SKM-1 (cell line): Measurements from ENCODE around the gene CNOT8.
A peak's percentile ranks its signal among the peaks of the same experiment; 100 is the strongest.
"Not testable (repeated sequence)": the region's sequence is repeated elsewhere in the genome, so short reads cannot be mapped to it uniquely, and the experiment has no call there.

Experiments
- DNase-seq: peaks from one replicate; lab custom pipeline; 2025; ENCODE audit not compliant: unreplicated experiment; lab: John Stamatoyannopoulos, UW

Gene CNOT8

DNA sequence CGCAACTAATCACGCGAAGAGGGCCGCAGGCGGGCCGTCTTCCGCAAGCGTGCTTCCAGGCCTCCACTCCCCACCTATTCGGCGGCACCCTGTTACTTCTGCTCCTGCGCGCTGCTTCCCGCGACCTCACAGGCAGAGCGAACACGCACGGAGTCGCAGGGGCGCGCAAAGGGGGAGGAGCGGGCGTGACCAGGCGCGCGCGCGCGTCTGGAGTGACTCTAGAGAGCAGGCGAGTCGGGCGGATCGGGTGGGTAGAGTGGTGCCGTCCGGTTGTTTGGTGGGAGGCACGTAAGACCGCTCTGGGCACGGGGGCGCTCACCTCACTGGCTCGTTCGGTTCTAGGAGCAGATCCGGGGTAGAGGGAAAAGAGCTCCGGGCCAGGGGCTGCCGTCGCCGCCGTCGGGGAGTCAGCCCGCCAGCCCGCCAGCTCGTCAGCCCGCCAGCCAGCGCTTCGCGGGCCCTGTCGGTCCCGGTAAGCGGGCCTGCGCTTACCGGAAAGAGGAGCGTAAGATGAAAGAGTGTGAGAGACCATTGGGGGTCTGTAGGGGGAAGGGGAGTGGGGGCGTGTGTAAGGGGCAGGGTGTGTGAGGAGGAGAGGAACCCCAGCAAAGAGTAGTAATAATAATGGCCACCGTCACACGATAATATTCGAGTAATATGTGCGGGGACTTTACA is at the start of gene CNOT8:
Gene CNOT8 (plus strand): TSS at position 331 of the 675 bp plus-strand sequence. CDS start 4,652 bp downstream, outside the sequence.
- peak; percentile 96 for DNase-seq

- no peak for DNase-seq
Measured at GRCh38 chr5:154811239-154811638, 47.2 kb upstream of the CNOT8 start.

GRCh38 chr5:154811653-154812465 is 46.6 kb upstream of the CNOT8 start:
- DNase-seq = peak; percentile 34

DNA sequence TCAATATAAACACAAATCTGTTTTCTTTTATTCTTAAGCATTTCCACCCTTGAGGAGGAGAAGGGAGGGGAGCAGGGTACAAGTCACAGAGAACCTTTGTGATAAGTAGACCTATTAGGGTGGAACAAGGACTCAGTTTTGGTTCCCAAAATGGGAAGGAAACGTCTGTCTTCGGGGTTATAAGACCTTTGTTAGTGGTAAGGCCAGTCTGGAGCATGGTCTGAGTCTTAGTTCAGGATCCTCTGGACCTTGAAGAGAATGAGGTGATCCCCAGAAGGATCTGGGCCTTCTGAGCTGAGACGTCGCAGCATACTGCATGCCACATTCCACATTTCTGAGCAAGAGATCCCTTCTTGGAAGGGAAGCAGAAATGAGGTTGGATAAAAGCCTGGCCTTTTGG is 45.3 kb upstream of the CNOT8 start:
- no peak for DNase-seq

- DNase-seq = no peak
Measured at GRCh38 chr5:154813736-154814135, 44.7 kb upstream of the CNOT8 start.

- DNase-seq = no peak
Measured at GRCh38 chr5:154815025-154815424, 43.4 kb upstream of the CNOT8 start.

DNA sequence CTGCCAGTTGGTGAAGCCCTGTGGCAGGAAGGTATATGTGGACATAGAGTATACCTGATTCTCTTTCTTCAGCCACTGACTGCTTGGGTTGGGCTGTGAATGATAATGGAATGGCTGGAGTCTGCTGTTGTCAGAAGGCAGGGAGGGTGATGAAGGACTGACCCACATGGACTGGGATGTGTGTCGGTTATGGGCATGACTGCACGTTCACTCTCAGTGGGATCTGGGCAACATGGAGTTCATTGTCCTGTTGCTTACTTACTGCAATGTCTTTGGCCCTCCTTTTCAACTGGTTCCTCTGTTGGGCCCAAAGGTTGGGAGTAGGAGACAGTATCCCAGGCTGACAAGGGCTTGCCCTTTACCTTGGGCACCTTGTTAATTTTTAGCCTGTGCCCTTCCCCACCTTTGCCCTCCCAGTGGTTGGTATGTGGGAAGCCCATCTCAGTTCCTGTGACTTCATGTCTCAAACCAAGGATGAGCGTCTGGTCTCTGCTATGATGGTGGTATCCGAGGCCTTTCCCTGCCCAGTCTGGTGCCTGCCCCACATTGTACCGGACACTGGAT is 42.7 kb upstream of the CNOT8 start:
- no peak for DNase-seq

DNA sequence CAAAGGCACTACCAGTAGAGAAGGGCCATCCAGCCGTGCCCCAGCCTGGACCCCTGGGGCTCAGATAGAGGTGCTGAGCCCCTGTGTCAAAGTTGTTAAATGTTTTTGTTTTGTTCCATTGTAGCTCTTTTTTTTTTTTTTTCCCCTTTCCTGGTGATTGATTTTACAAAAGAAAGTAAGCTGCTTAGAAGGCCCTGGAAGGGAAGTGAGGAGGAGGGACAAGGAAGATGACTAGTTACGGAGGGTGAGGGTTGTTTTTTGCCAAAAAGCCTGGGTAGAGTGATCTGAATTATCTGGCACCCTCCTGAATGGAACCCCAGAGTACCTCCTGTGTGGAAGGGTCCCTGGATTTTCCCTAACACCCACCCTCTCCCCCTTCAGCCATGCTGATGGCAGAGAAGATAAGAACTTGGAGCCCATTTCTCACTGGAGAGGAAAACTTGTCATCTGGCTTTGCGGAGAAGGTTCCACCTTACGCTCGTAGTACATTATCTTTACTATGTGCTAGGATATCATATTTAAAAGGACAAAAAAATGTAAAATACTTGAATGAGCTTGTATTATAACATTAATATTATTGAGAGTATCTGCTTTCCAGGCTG is 41.4 kb upstream of the CNOT8 start:
- no peak for DNase-seq

GRCh38 chr5:154817815-154818214 is 40.6 kb upstream of the CNOT8 start:
- DNase-seq = no peak

- no peak for DNase-seq
Measured at GRCh38 chr5:154818471-154819116, 39.8 kb upstream of the CNOT8 start.

GRCh38 chr5:154819546-154819945 is 38.9 kb upstream of the CNOT8 start:
- no peak for DNase-seq

- no peak for DNase-seq
Measured at GRCh38 chr5:154820383-154820782, 38.0 kb upstream of the CNOT8 start.

- DNase-seq = not testable (repeated sequence)
Measured at GRCh38 chr5:154822896-154823295, 35.5 kb upstream of the CNOT8 start.

- DNase-seq = no peak
Measured at GRCh38 chr5:154823605-154824004, 34.8 kb upstream of the CNOT8 start.

- DNase-seq = no peak
Measured at GRCh38 chr5:154824070-154824469, 34.4 kb upstream of the CNOT8 start.

- DNase-seq = no peak
Measured at GRCh38 chr5:154829181-154829588, 29.2 kb upstream of the CNOT8 start.

DNA sequence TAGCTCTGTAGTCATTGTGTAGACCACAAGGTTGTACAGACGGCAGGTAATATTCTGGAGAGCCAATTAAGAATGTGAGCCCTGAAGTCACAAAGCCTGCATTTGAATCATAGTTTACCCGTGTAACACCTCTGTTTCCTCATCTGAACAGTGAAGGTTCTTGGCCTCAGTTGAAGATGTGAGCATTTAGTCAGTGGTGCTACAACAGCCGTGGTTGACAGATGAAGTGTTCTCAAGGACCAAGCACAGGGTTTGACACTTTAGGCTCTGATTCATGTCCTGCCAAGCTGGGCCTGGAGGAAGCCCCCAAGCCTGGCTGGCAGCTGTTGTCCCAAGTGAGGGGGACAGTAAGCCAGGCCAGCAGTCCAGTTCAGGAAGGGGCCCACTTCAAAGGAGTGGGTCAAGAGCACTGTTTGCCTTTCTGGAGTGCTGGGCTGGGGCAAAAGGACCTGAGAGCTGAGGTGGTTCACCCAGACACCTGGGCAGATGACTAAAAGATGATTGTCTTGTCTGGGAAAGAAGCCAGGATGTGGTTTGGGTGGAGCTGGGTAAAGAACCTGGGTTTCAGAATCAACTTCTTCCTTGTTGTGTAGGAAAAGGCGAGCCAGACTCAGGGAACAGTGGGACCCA is 28.7 kb upstream of the CNOT8 start:
- DNase-seq = no peak

- DNase-seq = no peak
Measured at GRCh38 chr5:154830219-154830595, 28.2 kb upstream of the CNOT8 start.

DNA sequence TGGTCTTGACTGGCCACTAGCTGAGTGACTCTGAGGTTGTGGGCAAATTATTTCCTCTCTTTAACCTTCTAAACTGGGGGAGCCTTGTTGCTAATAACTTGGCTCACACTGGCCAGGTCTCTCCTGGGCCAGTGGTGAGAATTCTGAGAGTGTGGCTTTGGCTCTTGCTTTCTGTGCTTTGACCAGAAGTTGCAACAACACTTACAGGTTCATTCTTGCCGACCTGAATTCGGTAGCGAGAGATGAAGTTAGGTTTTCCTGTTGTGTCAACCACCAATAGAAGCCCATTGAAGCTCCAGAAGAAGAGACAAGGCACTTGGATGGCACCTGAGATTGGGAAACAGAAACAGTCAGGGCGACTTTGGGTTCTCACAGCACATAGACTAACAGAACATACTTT is 27.8 kb upstream of the CNOT8 start:
- DNase-seq = no peak

- no peak for DNase-seq
Measured at GRCh38 chr5:154831451-154831850, 27.0 kb upstream of the CNOT8 start.

GRCh38 chr5:154832804-154833203 is 25.6 kb upstream of the CNOT8 start:
- not testable (repeated sequence) for DNase-seq
